ENCODE results near the gene ARHGAP22. TPM values are rescaled to one million over a fixed set of nuclear protein-coding genes. Genes with fewer than 3 reads are reported as not detected.

Gene ARHGAP22
- total RNA-seq, 1 donor from 2014 or later, result 3.8 TPM

GRCh38 chr10:48418189-48418788 is 186.6 kb downstream of the ARHGAP22 start:
- Mint-ChIP-seq H3K9me3 (ENCODE audit: low read depth) (no peaks in the 10 kb centered on the region), H3K36me3 (ENCODE audit: insufficient read depth) (peaks cover 5% of the 10 kb centered on the region), H3K27me3 (no peaks in the 10 kb centered on the region), H3K4me1 (ENCODE audit: low read depth) (peaks cover 26% of the 10 kb centered on the region), H3K4me3 (ENCODE audit: low read depth) (no peak overlapping the region), H3K27ac (peak overlapping the region; percentile 57)
- no peak for TF ChIP-seq CTCF (IDR thresholded peaks at IDR 0.05; ENCODE audit: unreplicated experiment)
- DNase-seq (ENCODE audit: low spot score, unreplicated experiment), result no peak

DNA sequence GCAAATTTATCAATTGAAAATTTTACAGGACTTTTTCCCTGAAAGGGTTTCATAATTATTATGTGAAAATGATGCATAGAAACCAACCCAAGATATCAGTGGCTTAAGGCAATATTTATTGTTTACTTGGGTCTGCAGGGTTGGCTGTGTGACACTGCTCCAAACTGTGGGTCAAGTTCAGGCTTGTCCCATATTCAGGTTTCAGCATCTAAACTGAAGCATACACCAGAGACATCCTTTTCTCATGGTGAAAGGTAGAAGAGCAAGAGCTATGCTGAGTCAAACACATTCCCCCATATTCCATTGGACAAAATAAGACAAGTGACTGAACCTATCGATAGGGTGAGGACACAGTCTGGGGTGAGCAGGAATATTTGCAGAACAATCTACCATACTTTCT is 187.5 kb downstream of the ARHGAP22 start:
- Mint-ChIP-seq H3K4me1 (ENCODE audit: low read depth) (peaks cover 26% of the 10 kb centered on the region), H3K9me3 (ENCODE audit: low read depth) (peaks cover 7% of the 10 kb centered on the region), H3K4me3 (ENCODE audit: low read depth) (no peak overlapping the region), H3K36me3 (ENCODE audit: insufficient read depth) (peaks cover 14% of the 10 kb centered on the region), H3K27me3 (no peaks in the 10 kb centered on the region), H3K27ac (peak overlapping the region; percentile 57)
- DNase-seq (ENCODE audit: low spot score, unreplicated experiment), result no peak
- no peak for TF ChIP-seq CTCF (IDR thresholded peaks at IDR 0.05; ENCODE audit: unreplicated experiment)

- Mint-ChIP-seq H3K4me1 (ENCODE audit: low read depth) (peaks cover 26% of the 10 kb centered on the region), H3K27ac (peak overlapping the region; percentile 69), H3K4me3 (ENCODE audit: low read depth) (no peak overlapping the region), H3K9me3 (ENCODE audit: low read depth) (peaks cover 12% of the 10 kb centered on the region), H3K27me3 (no peaks in the 10 kb centered on the region), H3K36me3 (ENCODE audit: insufficient read depth) (peaks cover 20% of the 10 kb centered on the region)
- DNase-seq (ENCODE audit: low spot score, unreplicated experiment), result no peak
- TF ChIP-seq CTCF (IDR thresholded peaks at IDR 0.05; ENCODE audit: unreplicated experiment), result no peak
Measured at GRCh38 chr10:48416584-48417232, 188.2 kb downstream of the ARHGAP22 start.

DNA sequence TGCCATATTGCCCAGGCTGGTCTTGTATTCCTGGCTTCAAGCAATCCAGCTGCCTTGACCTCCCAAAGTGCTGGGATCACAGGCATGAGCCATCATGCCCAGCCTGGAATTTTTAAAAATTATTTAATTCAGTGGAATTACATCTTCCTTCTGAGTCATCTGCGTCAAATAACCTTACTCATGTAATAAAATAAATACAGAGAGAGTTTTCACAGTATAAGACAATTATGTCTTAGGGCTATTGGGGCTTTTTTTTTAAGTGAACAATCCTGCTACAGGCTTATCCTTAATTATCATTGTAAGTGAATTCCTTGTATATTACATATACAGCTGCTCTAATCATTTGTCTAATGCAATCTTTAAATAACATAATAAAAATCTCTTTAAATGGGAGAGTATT is 190.1 kb downstream of the ARHGAP22 start:
- Mint-ChIP-seq H3K27ac (no peak overlapping the region), H3K4me1 (ENCODE audit: low read depth) (peaks cover 26% of the 10 kb centered on the region), H3K4me3 (ENCODE audit: low read depth) (no peak overlapping the region), H3K36me3 (ENCODE audit: insufficient read depth) (peaks cover 37% of the 10 kb centered on the region), H3K27me3 (no peaks in the 10 kb centered on the region), H3K9me3 (ENCODE audit: low read depth) (peaks cover 12% of the 10 kb centered on the region)
- DNase-seq (ENCODE audit: low spot score, unreplicated experiment), result no peak
- TF ChIP-seq CTCF (IDR thresholded peaks at IDR 0.05; ENCODE audit: unreplicated experiment), result no peak

DNA sequence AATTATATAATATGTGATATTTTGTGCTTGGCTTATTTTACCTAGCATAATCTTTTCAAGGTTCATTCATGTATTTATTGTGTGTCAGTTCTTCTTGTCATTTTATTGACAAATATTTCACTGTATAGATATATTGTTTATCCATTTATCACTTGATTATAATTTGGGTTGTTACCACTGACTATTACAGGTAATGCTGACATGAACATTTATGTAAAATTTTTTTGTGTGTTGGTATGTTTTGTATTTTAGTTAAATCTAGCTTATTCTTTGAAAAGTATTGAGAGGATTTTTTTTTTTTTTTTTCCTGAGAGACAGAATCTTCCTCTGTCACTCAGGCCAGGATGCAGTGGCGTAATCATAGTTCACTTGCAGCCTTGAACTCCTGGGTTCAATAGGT is 190.7 kb downstream of the ARHGAP22 start:
- DNase-seq (ENCODE audit: low spot score, unreplicated experiment), result no peak
- peaks cover 26% of the 10 kb centered on the region for H3K4me1 Mint-ChIP-seq (ENCODE audit: low read depth)
- H3K36me3 Mint-ChIP-seq (ENCODE audit: insufficient read depth), result peaks cover 37% of the 10 kb centered on the region
- H3K27me3 Mint-ChIP-seq, result no peaks in the 10 kb centered on the region
- H3K4me3 Mint-ChIP-seq (ENCODE audit: low read depth), result no peak overlapping the region
- no peak overlapping the region for H3K27ac Mint-ChIP-seq
- peaks cover 12% of the 10 kb centered on the region for H3K9me3 Mint-ChIP-seq (ENCODE audit: low read depth)
- no peak for TF ChIP-seq CTCF (IDR thresholded peaks at IDR 0.05; ENCODE audit: unreplicated experiment)
